Activated CD4-positive, alpha-beta T cell treated with anti-CD3 and anti-CD28 coated beads, Interleukin-2, amount 50 U/mL, for 48 hours (primary cell): ENCODE data around the gene KIF1A.
A peak's percentile ranks its signal among the peaks of the same experiment; 100 is the strongest.

Experiments
- DNase-seq, 2 experiments: peaks; one replicate each; pipeline ENCODE4 v3.0.0-alpha.2; 2020

KIF1A gene

DNA sequence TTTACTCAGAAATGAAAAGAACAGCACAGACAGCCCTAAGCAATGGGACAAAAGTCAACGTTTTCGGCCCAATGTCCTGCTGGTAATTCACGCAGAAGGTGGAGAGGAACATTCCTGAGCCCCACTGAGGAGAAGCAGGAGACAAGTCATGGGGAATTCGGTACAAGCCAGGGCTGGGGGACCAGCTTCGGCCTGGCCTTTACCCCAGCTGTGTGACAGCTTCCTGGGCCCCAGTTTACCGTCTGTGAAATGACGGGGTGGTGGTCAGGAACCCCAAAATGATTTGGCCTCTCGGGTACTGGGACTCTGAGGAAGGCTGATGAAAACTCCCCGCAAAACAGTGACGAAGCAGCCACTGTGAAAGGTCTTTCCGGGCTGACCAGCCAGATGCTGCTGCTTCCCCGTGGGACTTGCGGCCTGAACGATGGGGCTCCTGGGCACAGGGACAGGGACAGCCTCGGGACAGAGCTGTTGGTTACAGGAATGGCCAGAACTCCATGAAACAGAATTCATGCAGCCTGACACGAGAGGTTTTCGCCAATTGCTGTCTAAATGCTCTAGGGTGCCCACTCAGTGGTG, 21.6 kb downstream of the KIF1A start:
- DNase-seq, result no peak

DNA sequence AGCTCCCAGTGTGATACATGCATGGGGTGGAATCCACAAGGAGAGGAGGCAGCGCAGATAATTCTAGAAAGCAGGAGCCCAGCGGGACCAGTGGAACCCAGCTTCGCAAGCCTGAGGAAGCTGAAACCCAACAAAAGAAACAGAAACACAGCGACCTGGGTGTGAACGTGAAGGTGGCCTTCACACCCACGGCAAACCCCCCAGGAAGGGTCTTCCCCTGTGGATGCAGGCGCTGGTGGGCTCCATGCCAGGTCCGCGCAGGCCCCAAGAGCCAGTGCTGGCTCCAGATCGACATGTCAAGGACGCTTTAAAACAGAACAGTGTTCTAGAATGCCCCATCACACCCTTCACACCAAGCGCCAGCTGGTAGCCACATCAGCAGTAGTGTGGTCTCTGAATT, 22.1 kb downstream of the KIF1A start:
- DNase-seq, result no peak

DNA sequence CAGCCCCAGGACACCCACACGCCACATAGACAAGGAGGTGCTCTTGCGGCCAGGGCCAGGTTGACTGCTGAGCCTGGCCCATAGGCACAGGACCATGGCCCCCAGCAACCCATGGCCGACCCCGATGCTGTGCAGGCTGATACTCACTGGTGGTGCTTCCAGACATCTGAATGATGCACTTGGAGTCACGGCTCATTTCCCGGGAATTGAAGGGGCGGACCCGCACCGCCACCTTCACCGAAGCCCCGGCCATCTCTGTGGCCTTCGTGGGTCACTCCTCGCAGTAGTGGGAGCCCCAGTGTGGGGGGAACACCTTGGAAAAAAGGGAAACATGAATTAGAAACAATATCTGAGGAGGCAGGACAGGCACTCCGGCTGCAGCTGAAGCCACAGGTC, 22.5 kb downstream of the KIF1A start:
- no peak for DNase-seq

DNA sequence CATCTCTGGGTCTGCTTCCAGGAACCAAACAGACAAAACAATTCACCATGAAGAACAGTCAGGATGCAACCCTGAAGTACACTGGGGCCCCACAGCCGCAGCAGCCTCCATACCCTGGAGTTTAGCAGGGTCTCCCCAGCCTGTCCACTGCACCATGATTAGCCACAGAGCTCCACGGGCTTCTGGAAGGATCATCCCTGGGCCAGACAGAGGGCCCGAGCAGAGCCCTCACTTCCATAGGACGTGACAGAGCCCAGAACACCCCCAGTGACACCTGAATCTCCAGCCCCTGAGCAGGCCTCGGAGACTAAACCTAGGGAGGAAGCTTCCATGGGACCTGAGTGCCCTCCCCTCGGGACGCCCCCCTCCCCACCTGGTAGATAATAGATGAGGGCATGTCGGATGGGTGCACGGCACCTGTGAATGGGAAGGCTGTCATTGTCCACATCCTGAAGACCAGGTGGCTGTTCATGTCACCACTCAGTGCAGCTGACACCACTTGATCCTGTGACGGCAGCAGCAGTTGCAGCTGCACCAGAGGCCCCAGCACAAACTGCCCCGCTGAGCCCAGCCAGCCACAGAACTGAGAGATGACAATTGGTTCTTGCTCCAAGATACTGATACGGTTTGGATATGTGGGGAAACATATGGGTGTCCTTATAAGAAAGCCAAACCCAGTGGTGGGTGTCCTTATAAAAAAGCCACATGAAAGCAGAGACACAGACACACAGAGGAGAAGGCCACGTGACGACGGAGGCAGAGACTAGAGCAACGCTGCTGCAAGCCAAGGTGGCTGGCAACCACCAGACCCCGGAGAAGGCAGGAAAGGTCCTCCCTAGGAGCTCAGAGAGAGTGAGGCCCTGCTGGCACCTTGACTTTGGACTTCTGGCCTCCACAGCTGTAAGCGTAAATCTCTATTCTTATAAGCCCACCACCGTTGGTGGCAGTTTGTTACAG, 23.2 kb downstream of the KIF1A start:
- no peak for DNase-seq

DNA sequence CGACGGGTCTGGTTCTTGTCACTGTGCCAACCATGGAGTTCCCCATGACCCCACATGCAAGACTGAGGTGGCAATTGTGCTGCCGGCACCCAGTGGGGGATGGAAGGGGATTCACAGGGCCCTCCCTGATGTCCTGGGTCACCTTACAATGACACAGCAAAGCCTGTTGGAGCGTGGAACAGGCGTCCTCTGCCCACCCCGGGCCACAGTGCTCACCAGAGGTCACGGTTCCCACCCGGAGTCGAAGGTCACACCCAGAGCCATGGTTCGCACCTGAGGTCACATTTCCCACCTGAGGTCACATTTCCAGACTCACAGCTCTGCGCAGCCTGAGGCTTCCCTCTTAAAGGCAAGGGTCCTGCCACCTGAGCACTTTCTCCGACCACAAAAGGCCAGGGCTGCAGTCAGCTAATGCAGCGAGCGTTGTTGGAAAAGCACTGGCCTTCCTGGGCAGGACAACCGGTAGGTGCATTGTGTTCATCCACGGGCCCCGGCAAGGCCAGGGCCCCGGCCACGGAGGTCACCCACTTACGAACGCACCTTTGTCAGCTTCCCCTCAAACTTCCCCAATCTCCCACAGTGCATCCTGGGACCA, 24.0 kb downstream of the KIF1A start:
- no peak for DNase-seq

DNA sequence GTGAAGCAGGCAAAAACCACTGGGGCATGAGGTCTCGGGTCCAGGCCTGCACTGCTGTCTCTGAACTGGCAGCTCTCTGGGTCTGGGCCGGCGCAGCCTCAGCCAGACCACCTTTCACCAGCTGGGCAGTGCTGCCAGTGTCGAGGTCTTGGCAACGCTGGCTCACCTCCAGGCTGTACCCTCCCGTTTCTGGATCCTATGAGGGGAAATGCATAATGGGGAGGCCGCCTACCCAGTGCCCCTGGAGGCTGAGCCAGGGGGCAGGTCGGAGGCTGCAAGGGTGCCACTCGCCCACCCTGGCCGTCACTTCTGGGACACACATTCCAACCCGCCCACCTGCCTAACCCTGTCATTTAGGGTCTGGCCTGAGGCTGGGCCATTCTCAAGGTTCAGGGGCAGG, 24.6 kb downstream of the KIF1A start:
- no peak for DNase-seq

DNA sequence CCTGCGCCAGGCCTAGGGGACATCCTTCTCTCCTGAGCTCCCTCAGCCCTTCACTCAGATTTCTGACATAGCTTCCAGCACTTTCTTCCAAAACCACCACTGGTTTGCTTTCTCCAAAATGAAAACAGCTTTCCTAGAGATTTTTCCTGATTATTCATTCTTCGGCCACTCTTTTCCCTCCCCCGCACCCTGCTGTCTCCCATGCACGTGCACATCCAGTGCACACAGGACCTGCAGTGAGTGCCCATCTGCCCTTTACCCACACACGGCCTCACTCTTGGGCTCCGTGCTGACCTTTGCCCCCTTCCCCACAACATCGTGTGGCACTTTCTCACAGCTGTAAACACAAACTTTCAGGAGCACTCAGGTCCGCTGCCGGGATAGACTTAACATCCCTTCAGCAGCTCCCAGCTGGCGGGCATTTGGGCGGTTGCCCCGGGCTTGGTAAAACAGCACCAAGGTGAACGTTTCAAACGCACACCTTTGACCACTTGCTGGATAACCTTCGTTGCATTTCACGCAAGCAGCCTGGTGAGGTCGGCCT, 25.8 kb downstream of the KIF1A start:
- DNase-seq, result no peak

DNA sequence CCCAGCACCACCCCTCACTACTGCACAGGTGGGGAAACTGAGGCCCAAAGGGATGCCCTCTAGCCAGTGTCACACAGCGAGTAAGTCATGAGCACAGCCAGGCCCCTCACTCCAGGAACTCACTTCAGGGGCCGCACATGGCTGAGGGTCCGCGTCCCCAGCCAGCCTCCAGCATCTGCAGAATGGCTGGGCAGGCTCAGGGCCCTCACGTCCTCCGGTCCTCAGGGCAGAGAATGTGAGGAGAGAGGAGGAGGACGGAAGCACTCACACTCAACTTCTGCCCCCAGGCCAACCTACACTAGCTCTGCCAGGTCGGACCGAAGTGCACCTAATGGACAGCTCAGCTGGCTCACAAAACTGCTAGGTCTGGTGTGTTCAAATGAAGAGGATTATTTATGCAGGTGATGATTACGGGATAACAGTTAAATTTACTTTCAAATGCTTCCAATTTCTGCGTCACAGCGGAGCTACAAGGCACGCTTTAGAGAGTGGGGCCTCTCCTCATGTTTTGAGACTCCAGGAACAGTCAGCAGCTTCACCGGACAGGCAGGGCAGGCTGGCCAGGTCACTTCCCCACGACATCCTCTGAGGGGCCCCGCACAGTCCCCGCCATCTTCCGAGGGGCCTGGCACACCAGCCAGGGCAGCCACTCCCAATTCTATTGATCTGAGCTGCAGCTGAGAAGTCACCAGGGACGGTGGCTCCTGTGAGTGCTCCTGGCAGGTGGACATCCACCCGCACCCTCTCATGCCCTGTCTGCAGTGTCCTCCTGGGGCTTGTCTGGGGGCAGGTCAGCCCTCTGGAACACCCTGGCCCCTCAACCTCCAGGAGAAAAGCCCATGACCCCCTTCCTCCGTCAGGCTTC, 26.5 kb downstream of the KIF1A start:
- DNase-seq, result no peak

DNA sequence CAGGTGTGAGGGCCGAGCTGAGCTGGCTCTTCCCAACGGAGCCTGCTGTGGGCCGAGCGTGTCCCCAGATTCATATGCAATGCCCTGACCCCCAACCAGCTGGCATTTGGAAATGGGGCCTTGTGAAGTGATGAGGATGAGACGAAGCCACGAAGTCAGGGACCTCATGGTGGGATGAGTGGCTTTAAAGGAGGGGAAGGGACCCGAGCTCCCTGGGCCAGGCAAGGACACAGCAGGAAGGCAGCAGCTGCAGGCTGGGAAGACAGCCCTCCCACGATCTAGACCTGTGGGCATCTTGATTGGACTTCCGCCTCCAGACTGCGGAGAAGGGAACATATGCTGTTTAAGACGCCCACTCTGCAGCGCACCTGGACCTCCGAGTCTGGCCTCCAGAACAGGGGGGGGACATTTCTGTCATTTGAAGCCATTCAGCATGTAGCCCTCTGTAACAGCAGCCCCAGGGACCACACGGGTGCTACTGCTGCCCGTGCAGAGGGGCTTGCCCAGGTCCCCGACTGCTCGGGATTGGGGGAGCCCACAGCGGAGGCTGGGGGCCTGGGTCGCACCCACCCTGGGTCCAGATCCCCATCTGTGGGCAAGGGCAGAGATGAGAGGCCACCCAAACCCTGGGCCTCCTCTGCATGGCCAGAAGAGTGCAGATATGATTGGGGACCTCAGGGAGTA, 27.2 kb downstream of the KIF1A start:
- DNase-seq, result no peak

DNA sequence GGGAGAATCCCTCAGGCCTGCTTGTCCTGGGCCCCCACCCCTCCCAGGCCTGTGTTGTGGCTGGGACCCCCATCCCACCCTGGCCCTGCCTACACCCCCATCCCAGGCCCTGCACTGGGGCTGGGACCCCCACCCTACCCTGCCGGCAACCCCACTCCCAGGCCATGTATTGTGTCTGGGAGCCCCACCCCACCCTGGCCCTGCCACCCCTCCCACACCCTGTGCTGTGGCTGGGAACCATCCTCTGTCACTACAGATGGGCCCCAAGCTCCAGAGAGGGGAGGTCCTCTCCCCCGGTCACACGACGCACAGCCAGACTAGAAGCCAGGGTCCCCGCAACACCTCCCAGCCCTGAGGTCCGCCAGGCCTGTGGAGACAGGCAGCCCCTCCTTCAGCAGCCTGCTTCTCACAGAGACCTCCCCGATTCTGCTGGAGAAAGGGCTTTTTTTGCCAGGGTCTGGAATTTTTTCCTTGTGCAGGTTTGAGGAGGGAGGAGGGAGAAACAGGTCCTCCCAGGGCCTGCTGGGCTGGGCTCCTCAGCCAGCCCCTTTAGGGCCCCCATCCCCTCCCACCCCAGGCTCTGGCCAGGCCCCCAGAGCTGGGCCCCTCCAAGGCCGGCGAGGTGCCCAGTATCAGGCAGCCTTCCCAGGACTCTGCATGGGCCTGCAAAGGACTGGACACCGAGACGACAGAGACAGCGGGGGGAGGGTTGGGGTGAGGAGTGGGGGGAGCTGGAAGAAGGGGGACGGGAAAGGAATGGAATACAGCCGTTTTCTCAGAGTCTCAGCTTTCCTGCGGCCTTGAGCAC, 28.0 kb downstream of the KIF1A start:
- no peak for DNase-seq

DNA sequence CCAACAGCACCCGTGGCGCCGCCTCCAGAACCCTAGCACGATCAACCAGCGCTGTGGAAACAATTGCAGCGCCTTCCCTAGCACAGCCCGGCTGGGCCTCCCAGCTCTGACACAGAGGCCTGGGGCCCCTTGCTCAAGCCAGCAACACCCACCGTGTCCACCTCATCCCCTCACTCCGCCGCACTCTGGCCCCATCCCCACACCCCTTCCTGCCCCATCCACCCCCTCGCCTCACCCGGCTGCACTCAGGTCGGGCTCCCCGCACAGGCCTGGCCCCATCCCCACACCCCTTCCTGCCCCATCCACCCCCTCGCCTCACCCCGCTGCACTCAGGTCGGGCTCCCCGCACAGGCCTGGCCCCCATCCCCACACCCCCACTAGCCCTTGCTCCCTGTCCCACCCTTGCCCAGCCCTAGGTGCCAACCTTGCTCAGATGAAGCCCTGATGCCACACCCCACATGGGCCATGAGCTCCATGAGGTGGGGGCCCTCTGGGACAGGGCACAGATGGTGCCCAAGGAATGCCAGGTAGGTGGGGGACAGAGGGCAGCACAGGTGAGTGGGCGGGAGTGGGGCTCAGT, 28.7 kb downstream of the KIF1A start:
- DNase-seq, result no peak

DNA sequence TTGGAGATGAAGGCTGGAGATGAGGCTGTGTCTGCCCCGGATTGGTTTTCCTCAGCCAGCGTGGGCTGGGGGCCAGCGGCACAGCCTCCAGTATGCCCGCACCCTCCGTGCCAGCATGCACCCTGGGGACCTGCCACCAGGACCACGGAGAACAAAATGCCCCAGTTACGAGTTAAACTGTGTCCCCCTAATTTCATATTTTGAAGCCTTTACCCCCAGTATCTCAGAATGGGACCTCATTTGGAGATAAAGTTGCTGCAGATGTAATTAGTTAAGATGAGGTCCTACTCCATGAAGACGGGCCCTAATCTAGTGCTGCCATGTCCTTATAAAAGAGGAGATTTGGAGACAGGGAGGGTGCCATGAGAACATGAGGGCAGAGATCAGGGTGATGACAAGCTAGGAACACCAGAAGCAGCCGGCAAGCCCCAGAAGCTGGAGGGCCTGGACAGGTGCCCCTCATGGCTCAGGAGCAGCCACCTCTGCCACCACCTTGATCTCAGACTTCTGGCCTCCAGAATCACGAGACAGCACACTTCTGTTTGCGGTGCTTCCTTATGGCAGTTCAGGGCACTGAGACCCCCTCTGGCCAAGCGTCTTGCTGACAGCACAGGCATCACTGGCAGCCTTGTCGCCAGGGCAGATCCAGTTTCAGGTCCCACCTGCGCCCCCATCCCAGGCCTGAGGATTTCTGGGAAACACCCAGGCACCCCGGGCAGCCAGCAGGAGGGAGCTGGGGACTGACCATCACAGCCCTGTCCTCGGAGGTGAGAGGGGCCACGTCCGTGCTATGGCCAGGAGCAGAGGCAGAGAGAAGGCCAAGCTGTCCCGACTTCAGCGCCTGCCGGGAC, 29.4 kb downstream of the KIF1A start:
- no peak for DNase-seq

DNA sequence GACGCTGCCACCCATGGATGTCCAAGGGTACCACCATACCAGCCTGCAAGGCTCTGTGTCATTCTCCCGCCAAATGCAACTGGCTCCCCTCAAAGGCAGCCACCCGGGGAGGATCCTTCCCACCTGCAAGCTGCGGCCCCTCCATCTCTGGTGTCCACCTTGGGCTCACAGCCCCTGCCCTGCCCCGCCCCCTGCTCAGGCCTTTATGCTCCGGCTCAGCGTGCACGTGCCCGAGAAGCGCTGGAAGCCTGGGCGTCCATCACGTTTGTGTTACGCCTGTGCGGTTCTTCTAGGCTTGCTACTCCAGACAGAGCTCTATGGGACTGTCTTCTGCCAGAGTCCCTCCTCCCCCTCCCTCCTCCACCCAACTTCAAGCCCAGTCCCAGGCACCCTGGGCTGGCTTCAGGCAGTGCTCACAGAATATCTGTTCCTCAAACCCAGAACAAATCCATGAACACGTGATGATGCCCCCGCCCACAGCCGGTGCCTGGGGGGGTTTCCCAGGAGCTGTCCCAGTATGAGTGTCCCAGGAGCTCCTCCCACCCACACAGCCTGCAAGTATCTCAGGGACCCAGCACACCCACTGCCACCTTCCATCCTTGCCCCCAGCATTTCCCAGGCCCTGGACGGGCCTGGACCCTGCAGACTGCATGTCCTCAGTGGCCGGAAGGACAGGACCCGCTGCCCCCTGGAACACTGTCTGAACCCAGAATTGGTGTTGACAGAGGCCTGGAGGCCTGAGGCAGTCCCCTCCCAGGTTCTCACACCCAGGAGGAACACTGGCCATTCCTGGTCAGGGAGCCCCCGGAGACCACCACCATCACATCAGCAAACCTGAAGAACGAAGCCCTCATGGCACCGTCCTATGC, 30.3 kb downstream of the KIF1A start:
- DNase-seq, result peak; percentile 26 to 39

DNA sequence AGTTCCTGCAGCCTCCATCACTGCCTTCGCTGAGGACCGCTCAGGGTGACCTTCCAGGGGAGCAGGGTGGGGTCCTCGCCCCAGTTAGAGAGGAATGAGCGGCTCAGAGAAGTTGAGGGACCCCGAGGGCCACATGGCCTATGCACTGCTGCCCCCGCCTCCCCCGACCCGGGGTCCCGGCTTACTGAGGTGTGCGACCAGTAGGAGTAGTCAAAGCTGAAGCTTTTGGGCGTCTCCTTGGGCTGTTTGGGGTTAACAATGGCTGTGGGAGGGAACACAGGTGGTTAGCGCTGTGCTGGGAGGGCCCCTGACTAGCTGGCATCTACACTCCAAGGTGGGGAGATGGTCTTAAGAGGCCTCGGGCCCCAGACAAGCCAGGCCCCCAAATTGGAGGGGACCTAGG, 31.0 kb downstream of the KIF1A start:
- no peak for DNase-seq

DNA sequence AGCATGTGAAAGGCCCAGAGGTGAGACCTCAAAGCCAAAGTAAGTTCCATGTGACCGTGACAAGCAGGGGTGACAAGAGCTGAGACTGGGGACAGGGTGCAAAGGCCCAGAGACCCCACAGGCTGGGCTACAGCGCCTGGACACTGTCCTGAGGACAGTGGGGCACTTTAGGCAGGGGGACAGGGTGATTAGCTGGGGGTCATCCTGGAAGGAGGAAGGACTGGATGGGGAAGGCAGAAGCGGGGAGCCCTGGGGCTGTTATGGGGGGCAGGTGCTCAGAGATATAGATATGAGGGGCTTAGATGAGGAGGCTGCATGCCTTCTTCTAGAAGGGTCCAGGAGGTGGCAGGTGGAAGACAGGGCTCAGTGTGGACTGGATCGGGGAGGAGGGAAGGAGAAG, 31.5 kb downstream of the KIF1A start:
- DNase-seq, result no peak

DNA sequence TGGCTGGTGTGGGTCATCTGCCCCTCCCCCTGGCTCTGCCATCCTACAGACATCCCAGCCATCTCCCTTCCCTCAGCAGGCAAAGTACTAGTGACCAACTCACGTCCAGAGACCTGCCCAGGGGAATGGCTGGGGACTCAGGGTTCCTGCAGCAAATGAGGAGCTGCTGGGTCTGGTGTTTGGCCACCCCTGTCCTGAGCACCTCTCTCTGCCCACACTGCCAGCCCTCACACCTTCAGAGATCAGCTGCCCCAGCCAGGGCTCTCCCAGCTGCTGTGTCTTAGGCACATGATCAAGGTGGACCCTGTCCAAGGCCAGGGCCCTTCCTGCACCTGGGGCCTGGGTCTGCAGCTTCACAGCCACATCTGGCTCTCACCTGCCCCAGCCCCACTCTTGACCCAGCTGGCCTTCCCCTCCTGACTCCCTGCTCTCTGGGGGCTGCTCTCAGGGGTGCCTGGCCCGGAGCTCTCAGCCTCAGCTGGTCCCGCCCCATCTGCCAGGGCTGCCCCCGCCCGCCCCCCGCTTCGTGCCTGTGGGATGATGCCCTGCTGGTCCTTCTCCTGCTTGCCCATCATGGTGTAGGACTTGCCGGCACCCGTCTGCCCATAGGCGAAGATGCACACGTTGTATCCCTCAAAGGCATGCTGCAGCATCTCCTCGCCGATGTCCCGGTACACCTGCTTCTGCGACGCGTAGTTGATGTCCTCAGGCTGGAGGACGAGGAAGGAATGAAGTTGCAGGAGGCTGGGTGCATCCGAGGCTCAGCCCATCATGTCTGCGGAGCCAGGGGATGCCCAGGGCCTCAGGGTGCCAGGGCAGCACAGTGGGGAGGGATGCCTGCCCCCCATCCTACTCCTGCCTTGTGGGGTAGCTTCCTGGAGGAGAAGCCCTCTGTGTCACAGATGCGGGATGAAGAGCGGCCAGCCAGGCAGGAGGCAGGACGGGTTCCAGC, 32.2 kb downstream of the KIF1A start:
- no peak for DNase-seq

DNA sequence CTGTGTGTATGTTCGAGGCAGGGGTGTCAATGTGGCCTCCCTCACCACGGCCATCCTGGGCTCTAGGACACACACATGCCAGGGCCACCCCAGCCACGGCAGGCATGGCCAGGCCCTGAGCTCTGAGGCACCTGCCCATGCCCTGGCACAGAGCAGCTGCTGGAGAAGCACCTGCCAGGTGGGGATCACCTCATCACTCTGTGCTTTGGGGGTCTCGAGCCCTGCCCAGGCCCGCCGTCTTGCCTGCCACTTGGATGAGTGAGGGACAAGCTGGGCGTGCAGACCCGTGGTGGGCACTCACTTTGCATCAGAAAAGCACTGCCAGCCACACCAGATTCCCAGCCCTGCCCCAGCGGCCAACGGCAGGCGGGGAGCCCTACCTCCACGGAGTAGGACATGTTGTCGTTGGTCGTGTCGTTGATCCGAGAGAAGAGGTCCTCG, 33.1 kb downstream of the KIF1A start:
- no peak for DNase-seq
